ENCODE results near the gene SKP2.
"Not testable (repeated sequence)": the region's sequence is repeated elsewhere in the genome, so short reads cannot be mapped to it uniquely, and the experiment has no call there.

SKP2 gene

GRCh38 chr5:36151434-36152323, at the start of gene SKP2, which contains the start of gene LMBRD2:
Gene SKP2, plus strand, starts transcription at chr5:36152111. Its CDS starts 152 bp downstream, at chr5:36152263.
Gene LMBRD2, minus strand, starts transcription at chr5:36151887. Its CDS starts 8,538 bp downstream, at chr5:36143349.
- peak; percentile 94 to 97 for DNase-seq (ENCODE audit: low read depth in 2 of 2)

DNA sequence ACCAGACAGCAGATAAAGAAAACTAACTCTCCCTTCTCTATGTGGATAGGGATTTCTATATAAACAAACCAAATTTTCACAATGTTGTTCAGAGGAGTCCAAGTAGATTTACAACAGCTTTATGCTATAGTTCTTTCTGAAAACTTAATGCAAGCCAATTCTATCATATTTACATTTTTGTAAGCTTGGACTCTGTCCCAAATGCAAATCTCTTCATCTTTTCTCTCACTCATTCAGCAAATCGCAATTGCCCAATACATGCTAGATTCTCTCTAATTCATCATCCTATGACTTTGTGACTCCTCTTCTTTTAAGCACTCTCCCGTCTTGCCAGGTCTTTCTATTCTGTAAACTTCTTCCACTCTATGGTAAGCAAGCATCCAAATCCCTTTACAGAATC, 46.1 kb upstream of the SKP2 start:
- no peak for DNase-seq (ENCODE audit: low read depth in 2 of 2)

DNA sequence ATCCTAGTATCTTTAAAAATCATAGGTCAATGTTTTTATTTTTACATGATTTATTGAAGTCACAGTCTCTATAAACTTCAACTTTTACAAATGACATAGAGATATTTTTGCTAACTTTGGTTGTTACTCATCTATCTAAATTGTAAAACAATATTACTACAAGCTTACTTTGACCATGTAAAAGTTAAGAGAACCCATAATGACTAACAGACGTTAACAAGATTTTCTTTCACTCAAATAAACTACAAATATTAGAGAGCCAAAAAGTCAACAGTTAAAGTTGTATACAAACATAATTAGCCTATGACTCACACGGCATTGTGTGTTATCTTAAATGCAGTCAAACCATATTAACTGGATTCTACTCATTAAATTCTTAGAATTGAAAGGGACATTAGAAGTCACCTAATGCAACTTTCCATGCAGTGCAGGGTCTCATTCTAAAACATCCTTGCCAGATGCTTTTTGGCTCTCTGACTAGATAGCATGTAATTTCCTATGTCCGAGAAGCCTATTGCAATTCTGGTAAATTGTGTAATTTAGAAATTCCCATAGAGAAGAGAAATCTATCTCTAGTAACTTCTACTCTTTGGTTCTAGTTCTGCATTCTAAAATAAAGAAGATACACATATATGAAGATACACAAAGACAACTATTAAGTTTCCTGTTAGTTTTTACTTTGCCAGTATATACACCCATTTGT, 43.0 kb upstream of the SKP2 start:
- no peak for DNase-seq (ENCODE audit: low read depth in 2 of 2)

DNA sequence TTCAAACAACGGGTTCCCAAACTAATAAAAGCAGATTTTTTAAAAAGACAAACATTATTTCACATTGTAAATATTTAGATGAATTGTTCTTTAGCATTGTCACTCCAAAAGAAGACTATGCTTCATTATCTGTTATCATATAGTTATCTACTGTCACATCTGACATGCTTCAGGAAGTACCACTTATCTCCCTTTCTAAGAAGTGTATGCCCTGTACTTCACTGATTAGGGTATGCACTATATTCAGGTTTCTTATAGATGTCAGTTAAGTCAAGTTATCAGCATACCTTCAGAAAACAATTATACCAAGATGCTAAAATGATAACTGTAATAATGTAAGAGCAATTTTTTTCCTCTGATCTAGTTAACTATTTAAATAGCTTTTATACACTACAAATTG, 40.7 kb upstream of the SKP2 start:
- no peak for DNase-seq (ENCODE audit: low read depth in 2 of 2)

GRCh38 chr5:36125868-36126267, 26.0 kb upstream of the SKP2 start:
- no peak for DNase-seq (ENCODE audit: low read depth in 2 of 2)

DNA sequence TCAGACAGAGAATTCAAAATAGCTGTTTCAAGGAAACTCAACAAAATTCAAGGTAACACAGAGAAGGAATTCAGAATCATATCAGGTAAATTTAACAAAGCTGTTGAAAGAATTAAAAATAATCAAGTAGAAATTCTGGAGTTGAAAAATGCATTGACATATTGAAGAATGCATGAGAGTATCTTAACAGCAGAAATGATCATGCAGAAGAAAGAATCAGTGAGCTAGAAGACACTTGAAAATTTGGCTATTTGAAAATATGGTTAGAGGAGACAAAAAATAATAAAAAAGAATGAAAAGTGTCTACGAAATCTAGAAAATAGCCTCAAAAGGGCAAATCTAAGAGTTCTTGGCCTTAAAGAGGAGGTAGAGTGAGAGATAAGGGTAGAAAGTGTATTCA, 23.1 kb upstream of the SKP2 start:
- DNase-seq (ENCODE audit: low read depth in 2 of 2), result no peak

DNA sequence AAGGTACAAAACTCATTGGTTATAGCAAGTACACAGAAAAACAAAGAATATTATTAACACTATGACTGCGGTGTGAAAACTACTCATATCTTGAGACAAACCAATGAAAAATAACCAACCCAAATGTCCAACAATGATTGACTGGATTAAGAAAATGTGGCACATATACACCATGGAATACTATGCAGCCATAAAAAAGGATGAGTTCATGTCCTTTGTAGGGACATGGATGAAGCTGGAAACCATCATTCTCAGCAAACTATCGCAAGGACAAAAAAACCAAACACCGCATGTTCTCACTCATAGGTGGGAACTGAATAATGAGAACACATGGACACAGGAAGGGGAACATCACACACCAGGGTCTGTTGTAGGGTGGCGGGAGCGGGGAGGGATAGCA, 22.2 kb upstream of the SKP2 start:
- not testable (repeated sequence) for DNase-seq (ENCODE audit: low read depth in 2 of 2)

DNA sequence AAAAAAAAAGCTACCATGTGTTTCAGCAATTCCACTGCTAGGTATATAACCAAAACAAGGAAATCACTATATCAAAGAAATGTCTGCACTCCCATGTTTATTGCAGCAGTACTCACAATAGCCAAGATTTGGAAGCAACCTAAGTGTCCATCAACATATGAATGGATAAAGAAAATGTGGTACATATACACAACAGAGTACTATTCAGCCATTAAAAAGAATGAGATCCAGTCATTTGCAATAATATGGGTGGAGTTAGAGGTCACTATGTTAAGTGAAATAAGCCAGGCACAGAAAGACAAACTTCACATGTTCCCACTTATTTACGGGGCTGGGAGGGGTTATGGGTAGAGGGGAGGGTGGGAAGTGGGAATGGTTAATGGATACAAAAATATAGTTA, 18.9 kb upstream of the SKP2 start:
- DNase-seq (ENCODE audit: low read depth in 2 of 2), result not testable (repeated sequence)

- DNase-seq (ENCODE audit: low read depth in 2 of 2), result no peak
These were observed 15.9 kb upstream of the SKP2 start for GRCh38 chr5:36135988-36136387.

DNA sequence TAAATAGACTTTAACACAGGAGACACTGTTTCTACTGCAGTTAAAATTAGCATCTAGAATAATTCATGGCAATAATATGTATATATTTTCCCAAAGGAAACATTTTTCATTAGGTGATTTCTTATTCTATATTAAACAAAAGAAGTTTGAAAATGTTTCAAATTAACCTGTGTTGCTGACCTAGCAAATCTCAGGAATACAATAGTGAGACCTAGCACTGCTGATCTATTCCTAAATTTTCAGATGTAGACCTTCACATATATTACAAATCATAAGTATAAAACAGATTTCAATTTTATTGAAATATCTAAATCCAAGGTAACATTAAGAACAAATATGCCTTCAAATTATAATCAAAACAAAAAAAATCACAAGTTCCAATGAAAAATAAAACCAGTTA, 15.3 kb upstream of the SKP2 start:
- DNase-seq (ENCODE audit: low read depth in 2 of 2), result no peak

GRCh38 chr5:36138900-36139683, 12.8 kb upstream of the SKP2 start:
- DNase-seq (ENCODE audit: low read depth in 2 of 2), result no peak

GRCh38 chr5:36145311-36145710, 6.6 kb upstream of the SKP2 start:
- no peak for DNase-seq (ENCODE audit: low read depth in 2 of 2)

GRCh38 chr5:36146390-36146789, 5.5 kb upstream of the SKP2 start:
- DNase-seq (ENCODE audit: low read depth in 2 of 2), result no peak

DNA sequence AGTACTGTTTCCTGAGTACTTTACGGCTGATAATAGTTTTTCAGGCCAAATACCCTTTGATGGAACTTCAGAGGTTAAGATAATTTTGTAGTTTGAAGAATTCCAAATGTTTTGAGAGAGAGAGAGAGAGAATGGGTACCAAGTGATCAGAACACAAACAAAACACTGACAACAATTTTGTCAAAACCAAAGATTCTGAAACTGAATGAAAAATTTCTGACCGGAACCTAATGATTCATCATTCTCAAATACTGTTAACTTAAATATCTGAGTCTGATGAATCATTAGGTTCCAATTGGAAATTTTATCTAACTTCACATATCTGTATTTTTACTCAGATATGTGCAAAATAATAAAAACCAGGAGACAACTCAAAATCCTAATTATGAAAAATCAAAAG, 4.2 kb upstream of the SKP2 start:
- no peak for DNase-seq (ENCODE audit: low read depth in 2 of 2)

- DNase-seq (ENCODE audit: low read depth in 2 of 2), result no peak
These were observed 1.1 kb upstream of the SKP2 start for GRCh38 chr5:36150676-36151433.

DNA sequence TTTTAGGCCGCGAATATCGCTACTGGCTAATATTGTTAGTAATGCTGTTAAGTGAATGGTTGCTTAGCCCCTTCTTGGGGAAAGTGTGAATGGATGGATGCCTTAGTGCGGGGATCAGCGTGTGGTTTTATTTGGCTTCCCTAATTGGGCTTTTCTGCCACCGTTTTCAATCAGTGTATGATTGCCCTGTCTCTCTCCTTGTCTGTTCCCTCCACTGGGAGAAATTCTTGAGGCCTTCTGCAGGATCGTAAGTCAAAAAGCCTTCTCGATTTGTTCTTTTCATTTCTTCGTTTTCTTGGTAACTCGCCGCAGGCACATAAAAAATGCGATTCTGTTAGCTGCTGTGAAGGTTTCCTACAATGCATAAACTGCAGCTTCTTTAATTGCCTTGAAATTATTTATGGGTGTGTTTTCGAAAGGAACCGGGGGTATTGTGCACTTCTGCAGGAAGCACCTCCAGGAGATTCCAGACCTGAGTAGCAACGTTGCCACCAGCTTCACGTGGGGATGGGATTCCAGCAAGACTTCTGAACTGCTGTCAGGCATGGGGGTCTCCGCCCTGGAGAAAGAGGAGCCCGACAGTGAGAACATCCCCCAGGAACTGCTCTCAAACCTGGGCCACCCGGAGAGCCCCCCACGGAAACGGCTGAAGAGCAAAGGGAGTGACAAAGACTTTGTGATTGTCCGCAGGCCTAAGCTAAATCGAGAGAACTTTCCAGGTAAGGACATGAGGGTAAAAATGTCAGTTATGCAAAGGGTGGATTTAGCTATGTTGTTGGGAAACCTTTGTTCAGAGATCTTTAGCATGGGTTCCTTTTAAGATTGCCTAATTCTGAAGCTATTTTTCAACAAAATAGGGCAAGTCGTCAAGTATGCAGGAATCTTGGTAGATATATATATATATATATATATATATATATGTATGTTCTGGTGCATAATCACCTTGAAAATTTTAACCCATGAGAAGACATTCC, 700 bp downstream of the SKP2 start:
- no peak for DNase-seq (ENCODE audit: low read depth in 2 of 2)

GRCh38 chr5:36153298-36153677, 1.4 kb downstream of the SKP2 start:
- no peak for DNase-seq (ENCODE audit: low read depth in 2 of 2)

GRCh38 chr5:36153726-36154125, 1.8 kb downstream of the SKP2 start:
- no peak for DNase-seq (ENCODE audit: low read depth in 2 of 2)

DNA sequence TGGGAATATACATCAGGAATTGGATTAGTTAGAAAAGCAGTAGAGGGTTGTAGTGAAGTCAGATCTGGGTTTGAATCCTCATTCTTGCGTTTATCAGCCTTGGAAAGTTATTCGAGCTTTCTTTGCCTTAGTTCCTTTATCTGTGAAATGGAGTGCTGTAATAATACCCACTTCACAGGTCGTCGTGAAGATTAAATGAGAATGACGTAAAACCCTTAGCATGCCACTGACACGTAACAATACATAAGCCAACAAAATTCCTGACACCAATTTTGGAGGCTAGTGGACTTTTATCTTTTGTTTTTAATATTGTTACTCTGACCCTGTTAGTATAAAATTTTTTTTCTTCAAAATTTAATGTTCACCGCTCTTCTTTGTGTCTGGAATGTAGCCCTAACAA, 3.4 kb downstream of the SKP2 start:
- no peak for DNase-seq (ENCODE audit: low read depth in 2 of 2)

DNA sequence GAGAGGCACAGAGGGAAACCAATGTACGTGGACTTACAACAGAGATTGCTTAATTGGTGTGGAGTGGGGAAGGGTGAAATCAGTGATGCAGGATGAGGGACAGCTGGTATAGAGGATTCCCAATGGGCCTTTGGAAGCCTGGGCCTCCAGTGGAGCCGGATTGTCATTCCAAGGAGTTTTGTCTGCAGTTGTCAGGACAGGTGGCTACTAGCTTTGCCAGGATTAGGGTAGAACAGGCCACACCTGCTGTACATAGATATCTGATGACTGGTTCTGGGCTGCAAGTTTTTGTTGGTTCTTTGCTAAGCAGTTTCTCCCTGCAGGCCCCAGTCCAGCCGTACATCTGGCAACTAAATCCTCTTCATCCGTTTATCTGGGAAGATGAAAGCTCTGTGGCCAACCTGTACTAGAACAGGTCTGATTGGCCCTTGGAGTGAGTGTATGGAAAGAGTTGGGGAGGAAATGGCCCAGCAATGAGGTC, 4.2 kb downstream of the SKP2 start:
- no peak for DNase-seq (ENCODE audit: low read depth in 2 of 2)

Measured in activated CD8-positive, alpha-beta memory T cell treated with anti-CD3 and anti-CD28 coated beads for 4 hours (primary cell).